ENCODE results near the gene PSMB9.
A peak's percentile ranks its signal among the peaks of the same experiment; 100 is the strongest.

Gene PSMB9

GRCh38 chr6:32903952-32904351 lies 50.0 kb downstream of the PSMB9 start:
- no peak overlapping the region for H3K4me3 ChIP-seq (ENCODE audit: insufficient read depth in 1 of 2, low read depth in 1 of 2, low read length in 2 of 2)
- H4K91ac ChIP-seq (ENCODE audit: low read length): no peak overlapping the region
- H3K9me3 ChIP-seq (ENCODE audit: control insufficient read depth, low read length): no peaks in the 10 kb centered on the region
- peaks cover 4% of the 10 kb centered on the region for H3K4me1 ChIP-seq (ENCODE audit: control insufficient read depth, insufficient read depth, low read depth, low read length)
- H4K8ac ChIP-seq (ENCODE audit: low read length): no peak overlapping the region
- no peak overlapping the region for H2BK120ac ChIP-seq (ENCODE audit: low read depth, low read length)
- peaks cover 0 to 8% of the 10 kb centered on the region in 2 experiments for H3K36me3 ChIP-seq (ENCODE audit: control insufficient read depth in 1 of 2, insufficient read depth in 2 of 2, low read depth in 1 of 2, low read length in 2 of 2)
- H2BK5ac ChIP-seq (ENCODE audit: low read depth, low read length, poor library complexity, severe bottlenecking): no peak overlapping the region
- no peaks in the 10 kb centered on the region for H3K27me3 ChIP-seq (ENCODE audit: control insufficient read depth in 1 of 2, insufficient read depth in 1 of 2, low read length in 2 of 2)
- H3K79me1 ChIP-seq (replicated peaks; ENCODE audit: low read length, poor library complexity, severe bottlenecking): peaks cover 6% of the 10 kb centered on the region
- H2BK15ac ChIP-seq (ENCODE audit: low read depth, poor library complexity, severe bottlenecking): no peak overlapping the region
- H3K18ac ChIP-seq (ENCODE audit: low read depth in 1 of 2, low read length in 2 of 2): no peak overlapping the region
- H3K27ac ChIP-seq (ENCODE audit: low read length, poor library complexity, severe bottlenecking): no peak overlapping the region
- no peak overlapping the region for H3K9ac ChIP-seq (ENCODE audit: low read length)
- DNase-seq: no peak
- H2AFZ ChIP-seq (ENCODE audit: low read depth, low read length): no peak overlapping the region
- no peak overlapping the region for H2AK5ac ChIP-seq (ENCODE audit: low read length, severe bottlenecking)
- H2BK12ac ChIP-seq (ENCODE audit: low read length in 2 of 2): no peak overlapping the region
- H3K14ac ChIP-seq (ENCODE audit: low read length in 2 of 2): no peak overlapping the region
- H3K4ac ChIP-seq (ENCODE audit: low read depth in 1 of 2, low read length in 2 of 2): no peak overlapping the region
- H3K23ac ChIP-seq (ENCODE audit: low read length in 2 of 2): no peak overlapping the region
- no peak overlapping the region for H3K4me2 ChIP-seq (ENCODE audit: low read length, poor library complexity, severe bottlenecking)

- H3K23ac ChIP-seq (ENCODE audit: low read length in 2 of 2): no peak overlapping the region
- H3K4ac ChIP-seq (ENCODE audit: low read depth in 1 of 2, low read length in 2 of 2): no peak overlapping the region
- no peak overlapping the region for H2AK5ac ChIP-seq (ENCODE audit: low read length, severe bottlenecking)
- H3K9ac ChIP-seq (ENCODE audit: low read length): no peak overlapping the region
- H3K18ac ChIP-seq (ENCODE audit: low read depth in 1 of 2, low read length in 2 of 2): no peak overlapping the region
- 92% methylated on average over 1 of the region's 2 CpGs for WGBS
- no peak overlapping the region for H3K27ac ChIP-seq (ENCODE audit: low read length, poor library complexity, severe bottlenecking)
- H3K4me2 ChIP-seq (ENCODE audit: low read length, poor library complexity, severe bottlenecking): no peak overlapping the region
- H3K36me3 ChIP-seq (ENCODE audit: control insufficient read depth in 1 of 2, insufficient read depth in 2 of 2, low read depth in 1 of 2, low read length in 2 of 2): peaks cover 0 to 8% of the 10 kb centered on the region in 2 experiments
- no peak overlapping the region for H2BK15ac ChIP-seq (ENCODE audit: low read depth, poor library complexity, severe bottlenecking)
- H4K91ac ChIP-seq (ENCODE audit: low read length): no peak overlapping the region
- H4K8ac ChIP-seq (ENCODE audit: low read length): no peak overlapping the region
- no peak overlapping the region for H3K14ac ChIP-seq (ENCODE audit: low read length in 2 of 2)
- no peak overlapping the region for H2BK120ac ChIP-seq (ENCODE audit: low read depth, low read length)
- H3K9me3 ChIP-seq (ENCODE audit: control insufficient read depth, low read length): no peaks in the 10 kb centered on the region
- no peak overlapping the region for H2AFZ ChIP-seq (ENCODE audit: low read depth, low read length)
- no peak overlapping the region for H3K4me3 ChIP-seq (ENCODE audit: insufficient read depth in 1 of 2, low read depth in 1 of 2, low read length in 2 of 2)
- peaks cover 4% of the 10 kb centered on the region for H3K4me1 ChIP-seq (ENCODE audit: control insufficient read depth, insufficient read depth, low read depth, low read length)
- H3K79me1 ChIP-seq (replicated peaks; ENCODE audit: low read length, poor library complexity, severe bottlenecking): peaks cover 6% of the 10 kb centered on the region
- no peak overlapping the region for H2BK5ac ChIP-seq (ENCODE audit: low read depth, low read length, poor library complexity, severe bottlenecking)
- no peak overlapping the region for H2BK12ac ChIP-seq (ENCODE audit: low read length in 2 of 2)
- H3K27me3 ChIP-seq (ENCODE audit: control insufficient read depth in 1 of 2, insufficient read depth in 1 of 2, low read length in 2 of 2): no peaks in the 10 kb centered on the region
- DNase-seq: no peak
Measured at GRCh38 chr6:32905078-32905477, 51.1 kb downstream of the PSMB9 start.

GRCh38 chr6:32906539-32906938 lies 52.5 kb downstream of the PSMB9 start:
- WGBS: no CpG with 5 or more reads among the region's 1 CpG
- Histone ChIP-seq H3K23ac (ENCODE audit: low read length in 2 of 2) (no peak overlapping the region), H3K36me3 (ENCODE audit: control insufficient read depth in 1 of 2, insufficient read depth in 2 of 2, low read depth in 1 of 2, low read length in 2 of 2) (peaks cover 0 to under 1% of the 10 kb centered on the region in 2 experiments), H3K27me3 (ENCODE audit: control insufficient read depth in 1 of 2, insufficient read depth in 1 of 2, low read length in 2 of 2) (no peaks in the 10 kb centered on the region), H4K91ac (ENCODE audit: low read length) (no peak overlapping the region), H2AK5ac (ENCODE audit: low read length, severe bottlenecking) (no peak overlapping the region), H3K18ac (ENCODE audit: low read depth in 1 of 2, low read length in 2 of 2) (no peak overlapping the region), H2AFZ (ENCODE audit: low read depth, low read length) (no peak overlapping the region), H2BK15ac (ENCODE audit: low read depth, poor library complexity, severe bottlenecking) (no peak overlapping the region), H3K4ac (ENCODE audit: low read depth in 1 of 2, low read length in 2 of 2) (no peak overlapping the region), H3K14ac (ENCODE audit: low read length in 2 of 2) (no peak overlapping the region), H3K4me1 (ENCODE audit: control insufficient read depth, insufficient read depth, low read depth, low read length) (peaks cover 4% of the 10 kb centered on the region), H3K27ac (ENCODE audit: low read length, poor library complexity, severe bottlenecking) (peak overlapping the region; percentile 84), H2BK5ac (ENCODE audit: low read depth, low read length, poor library complexity, severe bottlenecking) (no peak overlapping the region), H2BK120ac (ENCODE audit: low read depth, low read length) (no peak overlapping the region), H4K8ac (ENCODE audit: low read length) (no peak overlapping the region), H3K4me2 (ENCODE audit: low read length, poor library complexity, severe bottlenecking) (peak overlapping the region; percentile 16), H2BK12ac (ENCODE audit: low read length in 2 of 2) (no peak overlapping the region), H3K9me3 (ENCODE audit: control insufficient read depth, low read length) (no peaks in the 10 kb centered on the region), H3K79me1 (replicated peaks; ENCODE audit: low read length, poor library complexity, severe bottlenecking) (peaks cover 1% of the 10 kb centered on the region), H3K9ac (ENCODE audit: low read length) (no peak overlapping the region), H3K4me3 (ENCODE audit: insufficient read depth in 1 of 2, low read depth in 1 of 2, low read length in 2 of 2) (no peak overlapping the region)
- DNase-seq: no peak

GRCh38 chr6:32908897-32909296 lies 54.9 kb downstream of the PSMB9 start:
- Histone ChIP-seq H3K27me3 (ENCODE audit: control insufficient read depth in 1 of 2, insufficient read depth in 1 of 2, low read length in 2 of 2) (peaks cover 0 to under 1% of the 10 kb centered on the region in 2 experiments), H2BK12ac (ENCODE audit: low read length in 2 of 2) (no peak overlapping the region), H3K27ac (ENCODE audit: low read length, poor library complexity, severe bottlenecking) (no peak overlapping the region), H3K4me3 (ENCODE audit: insufficient read depth in 1 of 2, low read depth in 1 of 2, low read length in 2 of 2) (no peak overlapping the region), H2BK5ac (ENCODE audit: low read depth, low read length, poor library complexity, severe bottlenecking) (no peak overlapping the region), H2AFZ (ENCODE audit: low read depth, low read length) (no peak overlapping the region), H3K4me2 (ENCODE audit: low read length, poor library complexity, severe bottlenecking) (no peak overlapping the region), H4K91ac (ENCODE audit: low read length) (no peak overlapping the region), H3K79me1 (replicated peaks; ENCODE audit: low read length, poor library complexity, severe bottlenecking) (no peaks in the 10 kb centered on the region), H3K4me1 (ENCODE audit: control insufficient read depth, insufficient read depth, low read depth, low read length) (peaks cover 4% of the 10 kb centered on the region), H3K9me3 (ENCODE audit: control insufficient read depth, low read length) (no peaks in the 10 kb centered on the region), H2AK5ac (ENCODE audit: low read length, severe bottlenecking) (no peak overlapping the region), H3K18ac (ENCODE audit: low read depth in 1 of 2, low read length in 2 of 2) (no peak overlapping the region), H3K23ac (ENCODE audit: low read length in 2 of 2) (no peak overlapping the region), H3K14ac (ENCODE audit: low read length in 2 of 2) (no peak overlapping the region), H2BK120ac (ENCODE audit: low read depth, low read length) (no peak overlapping the region), H3K36me3 (ENCODE audit: control insufficient read depth in 1 of 2, insufficient read depth in 2 of 2, low read depth in 1 of 2, low read length in 2 of 2) (no peaks in the 10 kb centered on the region), H2BK15ac (ENCODE audit: low read depth, poor library complexity, severe bottlenecking) (no peak overlapping the region), H4K8ac (ENCODE audit: low read length) (no peak overlapping the region), H3K9ac (ENCODE audit: low read length) (no peak overlapping the region), H3K4ac (ENCODE audit: low read depth in 1 of 2, low read length in 2 of 2) (no peak overlapping the region)
- WGBS: no CpG with 5 or more reads among the region's 2 CpGs
- no peak for DNase-seq
